Measurements from ENCODE around the gene F2. TPM values are rescaled to one million over a fixed set of nuclear protein-coding genes. Genes with fewer than 3 reads are reported as not detected.

F2 gene
- total RNA-seq, 2 experiments from 2014 or later = not detected

DNA sequence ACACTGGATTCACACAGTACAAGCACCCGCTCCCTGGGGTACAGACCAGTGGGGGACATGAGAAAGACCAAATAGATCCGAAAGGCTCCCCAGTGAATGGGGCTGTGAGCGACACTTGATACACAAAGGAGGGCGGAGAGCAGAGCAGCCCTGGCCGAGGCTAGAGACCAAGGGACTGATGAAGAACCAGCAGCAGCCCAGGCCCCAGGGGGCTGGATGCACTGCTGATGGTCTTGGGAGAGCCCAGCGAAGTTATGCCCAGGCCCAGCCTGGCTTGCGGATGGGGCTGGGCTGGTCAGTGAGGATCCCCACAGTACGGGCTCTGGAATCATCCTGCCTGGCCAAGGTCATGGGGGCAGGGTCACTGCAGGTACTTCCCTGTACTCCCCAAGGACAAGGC is 41.8 kb upstream of the F2 start:
- no peaks in the 10 kb centered on the region for H3K27me3 Mint-ChIP-seq
- peak overlapping the region; percentile 9 for H3K27ac Mint-ChIP-seq
- peaks cover 23% of the 10 kb centered on the region for H3K36me3 Mint-ChIP-seq (ENCODE audit: low read depth)
- intact Hi-C loops (cut with DNase I, micrococcal nuclease) = no loop called here
- H3K4me1 Mint-ChIP-seq = peaks cover 49% of the 10 kb centered on the region
- DNase-seq (no peak), ATAC-seq (no peak)
- CTCF ChIA-PET = no interaction called here
- no peak overlapping the region for H3K4me3 Mint-ChIP-seq
- POLR2A ChIA-PET = no interaction called here
- H3K9me3 Mint-ChIP-seq (ENCODE audit: low read depth) = no peaks in the 10 kb centered on the region

DNA sequence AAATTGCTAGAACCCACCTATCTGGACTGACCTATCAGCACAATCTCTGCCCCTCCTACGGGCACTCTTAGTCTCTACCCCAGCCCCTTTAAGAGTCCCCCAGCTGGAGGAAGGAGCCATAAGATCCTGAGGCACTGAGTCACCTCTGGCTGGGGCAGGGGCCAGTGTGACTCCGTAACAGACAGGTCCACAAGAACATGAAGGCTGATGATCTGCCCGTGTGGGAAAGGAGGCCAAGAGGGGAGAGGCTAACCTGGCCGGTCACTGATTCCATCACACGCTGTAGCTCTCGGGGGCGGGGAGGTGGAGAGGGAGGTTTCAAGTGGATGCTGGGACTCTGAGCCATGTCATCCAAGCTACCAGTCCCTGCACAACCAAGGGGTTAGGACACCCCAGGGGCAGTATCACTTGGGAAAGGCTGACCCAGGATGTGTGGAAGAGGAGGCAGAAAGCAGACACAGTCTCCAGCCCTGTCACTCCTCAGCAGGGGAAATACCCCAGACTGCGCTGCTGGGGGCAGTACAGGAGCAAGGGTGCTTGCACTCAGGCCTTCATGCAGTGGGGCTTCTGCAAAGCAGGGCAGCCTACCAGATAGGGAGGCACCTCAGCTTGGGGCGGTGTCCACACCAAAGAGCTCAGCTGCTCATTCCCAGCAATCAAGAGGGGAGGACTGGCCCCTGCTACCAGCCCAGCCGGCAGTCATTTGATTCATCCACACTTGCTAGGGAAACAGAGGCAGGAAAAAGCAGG is 40.8 kb upstream of the F2 start:
- no peaks in the 10 kb centered on the region for H3K9me3 Mint-ChIP-seq (ENCODE audit: low read depth)
- no peak overlapping the region for H3K4me3 Mint-ChIP-seq
- no peak for ATAC-seq

DNA sequence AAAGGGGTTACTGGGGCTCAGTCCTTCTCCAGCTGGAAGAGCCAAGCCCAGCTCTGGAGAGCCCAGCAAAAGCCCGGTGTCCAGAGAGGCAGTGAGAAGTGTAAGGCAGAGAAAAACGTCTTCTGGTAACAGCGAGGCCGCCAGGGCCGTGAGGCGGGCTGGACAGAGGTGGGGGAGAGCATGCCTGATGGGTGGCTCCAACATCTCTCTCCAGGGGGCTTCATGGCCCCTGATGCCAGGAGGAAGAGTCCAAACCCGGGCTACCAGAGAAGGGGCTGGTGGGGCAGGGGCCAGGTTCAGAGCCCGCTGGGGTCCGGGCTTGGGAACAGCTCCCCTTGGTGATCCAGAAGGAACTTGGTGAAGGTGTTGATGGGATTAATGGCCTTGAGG is 40.3 kb upstream of the F2 start:
- no peak overlapping the region for H3K27ac Mint-ChIP-seq
- H3K36me3 Mint-ChIP-seq (ENCODE audit: low read depth) = peaks cover 18% of the 10 kb centered on the region
- POLR2A ChIA-PET = no interaction called here
- no peaks in the 10 kb centered on the region for H3K27me3 Mint-ChIP-seq
- H3K4me1 Mint-ChIP-seq = peaks cover 36% of the 10 kb centered on the region
- ATAC-seq = no peak
- CTCF ChIA-PET = no interaction called here
- DNase-seq = no peak
- intact Hi-C loops (cut with DNase I, micrococcal nuclease) = no loop called here
- H3K4me3 Mint-ChIP-seq = no peak overlapping the region
- H3K9me3 Mint-ChIP-seq (ENCODE audit: low read depth) = no peaks in the 10 kb centered on the region

More for the DNA sequence above, 40.8 kb upstream of the F2 start:
- Mint-ChIP-seq H3K36me3 (ENCODE audit: low read depth) (peaks cover 18% of the 10 kb centered on the region), H3K27ac (peak overlapping the region; percentile 37), H3K4me1 (peaks cover 40% of the 10 kb centered on the region), H3K27me3 (no peaks in the 10 kb centered on the region)
- DNase-seq = no peak
- intact Hi-C loops (cut with DNase I, micrococcal nuclease) = no loop called here
- POLR2A ChIA-PET = no interaction called here
- CTCF ChIA-PET = no interaction called here

DNA sequence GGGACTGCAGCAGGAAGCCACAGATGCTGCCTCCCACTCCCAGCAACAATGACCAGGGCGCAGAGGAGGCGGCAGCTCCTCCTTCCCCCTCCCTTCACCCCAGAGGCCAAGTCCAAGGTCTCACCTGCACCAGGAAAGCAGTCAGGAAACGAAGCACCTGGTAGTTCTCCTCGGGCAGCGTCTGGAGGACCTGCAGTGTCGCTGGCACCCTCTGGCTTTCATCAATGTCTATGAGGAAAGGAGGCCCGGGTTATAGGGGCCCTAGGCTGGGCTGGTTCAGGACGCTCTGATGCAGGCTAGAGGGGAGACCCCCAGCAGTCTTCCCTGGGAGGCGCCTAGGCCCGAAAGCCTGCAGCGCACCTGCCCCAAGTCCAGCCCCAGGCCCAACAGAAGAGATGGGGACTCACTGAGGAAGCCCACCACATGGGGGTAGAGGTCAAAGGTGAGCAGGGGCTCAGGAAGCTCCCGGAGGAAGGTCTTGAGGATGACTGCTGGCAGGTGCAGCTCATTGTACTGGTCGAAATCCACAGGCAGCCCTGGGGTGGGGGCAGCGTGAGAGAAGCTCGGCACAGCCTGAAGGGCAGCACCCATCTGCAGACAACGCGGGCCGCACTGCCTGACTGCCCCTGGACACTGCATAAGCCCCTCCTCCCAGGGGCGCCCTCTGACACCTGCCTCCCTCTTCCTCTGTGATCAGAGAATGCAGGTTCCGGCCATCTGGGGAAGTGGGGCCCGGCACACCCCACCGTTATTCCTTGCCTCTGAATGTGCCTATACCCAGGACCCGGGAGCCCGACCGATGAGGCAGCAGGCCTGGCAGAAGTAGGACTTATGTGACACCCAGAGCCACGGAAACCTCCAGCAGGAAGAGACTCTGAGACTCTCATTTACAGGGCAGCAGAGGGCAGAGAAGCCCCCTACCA is 39.5 kb upstream of the F2 start:
- no peak for ATAC-seq
- Mint-ChIP-seq H3K4me1 (peaks cover 30% of the 10 kb centered on the region), H3K9me3 (ENCODE audit: low read depth) (no peaks in the 10 kb centered on the region), H3K4me3 (no peak overlapping the region), H3K27me3 (no peaks in the 10 kb centered on the region), H3K27ac (no peak overlapping the region), H3K36me3 (ENCODE audit: low read depth) (peaks cover 21% of the 10 kb centered on the region)
- ChIA-PET CTCF (no interaction called here), POLR2A (interaction anchor here (0.6 to 0.9 kb wide), 2 partner anchors 203 to 319 kb away, joined by 3 to 5 read pairs; no protein-coding TSS in a partner anchor)
- intact Hi-C loops (cut with DNase I, micrococcal nuclease) = no loop called here
- no peak for DNase-seq

DNA sequence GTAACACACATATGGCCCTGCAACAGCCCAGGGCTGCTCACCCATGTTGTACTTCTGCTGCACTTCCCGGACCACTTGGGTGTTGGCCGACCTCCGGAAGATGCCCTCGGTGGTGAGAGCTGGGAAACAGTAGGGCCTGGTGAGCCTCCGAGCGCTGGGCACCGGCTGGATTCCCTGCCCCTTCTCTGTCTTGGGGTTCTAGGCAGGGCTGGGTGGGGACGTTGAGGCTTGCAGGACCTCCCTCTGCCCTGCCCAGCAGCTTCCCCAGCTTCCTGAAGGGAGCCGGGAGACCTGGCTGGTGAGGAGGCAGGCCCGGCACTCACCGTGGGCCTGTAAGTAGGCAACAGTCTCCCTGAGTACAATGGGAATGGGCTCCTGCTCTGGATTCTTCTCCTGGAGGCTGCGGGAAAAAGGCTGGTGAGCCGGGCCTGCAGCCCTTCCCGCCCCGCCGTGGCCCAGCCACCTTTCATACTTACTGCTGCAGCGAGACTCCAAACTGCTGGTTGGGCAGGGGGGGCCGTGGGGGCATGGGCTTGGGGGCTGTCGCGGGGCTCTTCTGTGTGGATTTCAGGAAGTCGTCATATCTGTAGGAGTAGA is 38.8 kb upstream of the F2 start:
- DNase-seq (no peak), ATAC-seq (no peak)
- Mint-ChIP-seq H3K4me3 (no peak overlapping the region), H3K9me3 (ENCODE audit: low read depth) (no peaks in the 10 kb centered on the region), H3K36me3 (ENCODE audit: low read depth) (peaks cover 21% of the 10 kb centered on the region), H3K27me3 (no peaks in the 10 kb centered on the region), H3K4me1 (peaks cover 23% of the 10 kb centered on the region), H3K27ac (no peak overlapping the region)
- ChIA-PET CTCF (no interaction called here), POLR2A (interaction anchor here (0.6 to 1.1 kb wide), 3 partner anchors 9 to 319 kb away, joined by 3 to 5 read pairs (median 4); no protein-coding TSS in a partner anchor)
- intact Hi-C loops (cut with DNase I, micrococcal nuclease) = no loop called here

DNA sequence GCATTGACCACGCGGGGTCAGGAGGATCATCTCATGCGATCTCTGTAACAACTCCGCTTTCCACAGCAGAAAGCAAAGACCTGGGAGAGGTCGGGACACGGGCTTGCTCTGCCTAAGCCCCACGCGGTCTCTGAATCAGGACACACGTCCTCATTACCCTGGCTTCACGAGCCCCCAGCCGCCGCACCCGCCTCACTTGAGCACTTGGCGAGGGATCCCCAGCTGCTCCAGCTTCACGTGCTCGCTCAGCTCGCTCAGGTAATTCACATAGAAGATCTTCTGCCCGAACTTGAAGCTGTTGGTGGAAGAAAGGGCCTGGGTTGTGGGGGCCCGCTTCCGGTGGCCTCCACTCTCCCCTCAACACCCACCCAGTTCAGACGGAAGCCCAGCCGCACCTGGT is 38.2 kb upstream of the F2 start:
- Mint-ChIP-seq H3K4me1 (peaks cover 17% of the 10 kb centered on the region), H3K9me3 (ENCODE audit: low read depth) (no peaks in the 10 kb centered on the region), H3K36me3 (ENCODE audit: low read depth) (peaks cover 22% of the 10 kb centered on the region), H3K27ac (no peak overlapping the region), H3K27me3 (no peaks in the 10 kb centered on the region), H3K4me3 (no peak overlapping the region)
- ATAC-seq (no peak), DNase-seq (no peak)
- ChIA-PET CTCF (no interaction called here), POLR2A (interaction anchor here (1.1 kb wide), 1 partner anchor 10 kb away, joined by 4 read pairs; no protein-coding TSS in a partner anchor)
- intact Hi-C loops (cut with DNase I, micrococcal nuclease) = no loop called here

DNA sequence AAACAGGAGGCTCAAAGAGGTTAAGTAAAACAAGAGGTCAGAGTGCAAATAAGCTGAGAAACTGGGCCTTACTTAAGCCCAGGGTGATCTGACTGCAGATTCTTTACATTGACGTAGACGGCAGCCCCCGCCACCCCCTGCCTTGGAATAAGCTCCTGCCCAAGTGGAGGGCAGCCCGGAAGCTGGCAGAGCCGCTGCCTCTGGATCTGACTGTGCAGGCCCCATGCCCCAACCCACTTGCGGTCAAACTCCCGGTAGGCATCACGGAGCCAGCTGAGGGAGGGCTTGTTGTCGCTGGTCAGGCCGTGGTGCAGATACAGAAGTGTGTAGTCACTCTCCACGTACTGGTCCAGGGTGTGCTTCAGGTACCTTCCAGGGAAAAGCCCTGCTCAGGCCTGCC is 37.2 kb upstream of the F2 start:
- H3K4me3 Mint-ChIP-seq = no peak overlapping the region
- no peak overlapping the region for H3K27ac Mint-ChIP-seq
- no peaks in the 10 kb centered on the region for H3K27me3 Mint-ChIP-seq
- CTCF ChIA-PET = interaction anchor here (0.6 to 1.3 kb wide), 3 partner anchors 16 to 64 kb away, joined by 3 to 4 read pairs (median 3); partner anchors contain the start of gene ATG13
- intact Hi-C loops (cut with DNase I, micrococcal nuclease) = no loop called here
- peaks cover 10% of the 10 kb centered on the region for H3K4me1 Mint-ChIP-seq
- H3K36me3 Mint-ChIP-seq (ENCODE audit: low read depth) = peaks cover 25% of the 10 kb centered on the region
- H3K9me3 Mint-ChIP-seq (ENCODE audit: low read depth) = no peaks in the 10 kb centered on the region
- DNase-seq (no peak), ATAC-seq (no peak)
- POLR2A ChIA-PET = no interaction called here

DNA sequence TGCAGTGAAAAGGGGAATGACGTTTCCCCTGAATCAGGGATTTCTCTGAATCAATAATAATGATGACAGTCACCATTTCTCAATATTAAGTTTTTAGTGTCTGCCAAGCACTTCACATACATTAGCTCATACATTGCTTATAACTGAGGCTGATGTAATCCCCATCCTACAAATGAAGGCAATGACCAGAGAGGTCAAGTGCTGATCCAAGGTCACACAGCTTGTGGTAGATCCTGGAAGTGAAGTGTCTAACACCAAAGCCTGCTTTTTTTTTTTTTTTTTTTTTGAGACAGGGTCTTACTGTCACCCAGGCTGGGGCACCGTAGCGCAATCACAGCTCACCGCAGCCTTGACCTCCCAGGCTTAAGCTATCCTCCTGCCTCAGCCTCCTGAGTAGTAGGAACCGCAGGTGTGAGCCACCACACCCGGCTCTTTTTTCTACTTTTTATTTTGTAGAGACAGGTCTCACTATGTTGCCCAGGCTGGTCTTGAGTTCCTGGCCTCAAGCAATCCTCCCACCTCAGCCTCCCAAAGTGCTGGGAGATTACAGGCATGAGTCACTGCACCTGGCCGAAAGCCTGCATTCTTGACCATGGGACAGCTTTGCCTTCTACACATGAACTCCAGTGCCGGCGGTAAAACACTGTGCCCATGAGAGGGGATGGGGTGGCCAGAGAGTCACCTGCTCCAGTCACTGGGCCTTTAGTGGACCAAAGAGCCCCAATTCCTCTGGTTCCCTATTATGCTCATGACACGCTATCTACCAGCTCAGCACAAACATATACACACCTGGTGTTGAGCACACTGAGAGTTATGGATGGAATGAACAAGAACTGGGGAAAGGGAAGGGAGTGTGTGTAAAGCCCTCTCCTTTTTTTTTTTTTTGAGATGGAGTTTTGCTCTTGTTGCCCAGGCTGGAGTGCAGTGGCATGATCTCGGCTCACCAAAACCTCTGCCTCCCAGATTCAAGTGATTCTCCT is 36.0 kb upstream of the F2 start:
- H3K9me3 Mint-ChIP-seq (ENCODE audit: low read depth) = no peaks in the 10 kb centered on the region
- no peak overlapping the region for H3K4me3 Mint-ChIP-seq
- no peaks in the 10 kb centered on the region for H3K27me3 Mint-ChIP-seq
- H3K27ac Mint-ChIP-seq = no peak overlapping the region
- POLR2A ChIA-PET = interaction anchor here (0.7 kb wide), 1 partner anchor 147 kb away, joined by 3 read pairs; no protein-coding TSS in a partner anchor
- CTCF ChIA-PET = interaction anchor here (1.0 to 1.3 kb wide), 3 partner anchors 10 to 65 kb away, joined by 3 to 4 read pairs (median 4); partner anchors contain the start of gene ATG13
- ATAC-seq = no peak
- H3K4me1 Mint-ChIP-seq = peaks cover under 1% of the 10 kb centered on the region
- no peak for DNase-seq
- peaks cover 32% of the 10 kb centered on the region for H3K36me3 Mint-ChIP-seq (ENCODE audit: low read depth)
- intact Hi-C loops (cut with DNase I, micrococcal nuclease) = no loop called here

DNA sequence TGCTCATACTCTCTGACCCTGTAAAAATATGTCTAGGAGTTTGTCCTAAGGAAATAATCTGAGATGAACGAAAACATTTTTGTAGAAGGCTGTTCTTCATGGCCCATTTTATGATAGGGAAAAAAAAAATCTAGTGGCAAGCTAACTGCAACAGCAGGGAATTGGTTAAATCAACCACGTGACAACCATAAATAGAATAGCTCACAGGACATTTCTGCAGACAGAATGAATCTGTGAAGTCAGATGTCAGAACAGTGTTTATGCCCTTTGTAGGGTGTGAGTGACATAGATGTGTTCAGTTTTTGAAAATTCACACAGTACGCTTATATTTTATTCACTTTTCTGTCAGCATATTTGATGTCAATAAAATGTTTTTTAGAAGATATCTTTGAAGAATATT is 34.6 kb upstream of the F2 start:
- POLR2A ChIA-PET = no interaction called here
- Mint-ChIP-seq H3K4me3 (no peak overlapping the region), H3K4me1 (no peaks in the 10 kb centered on the region), H3K27ac (no peak overlapping the region), H3K27me3 (no peaks in the 10 kb centered on the region), H3K36me3 (ENCODE audit: low read depth) (peaks cover 30% of the 10 kb centered on the region), H3K9me3 (ENCODE audit: low read depth) (no peaks in the 10 kb centered on the region)
- intact Hi-C loops (cut with DNase I, micrococcal nuclease) = no loop called here
- DNase-seq (no peak), ATAC-seq (no peak)
- CTCF ChIA-PET = interaction anchor here (0.6 to 1.0 kb wide), 2 partner anchors 10 to 79 kb away, joined by 5 read pairs; no protein-coding TSS in a partner anchor

DNA sequence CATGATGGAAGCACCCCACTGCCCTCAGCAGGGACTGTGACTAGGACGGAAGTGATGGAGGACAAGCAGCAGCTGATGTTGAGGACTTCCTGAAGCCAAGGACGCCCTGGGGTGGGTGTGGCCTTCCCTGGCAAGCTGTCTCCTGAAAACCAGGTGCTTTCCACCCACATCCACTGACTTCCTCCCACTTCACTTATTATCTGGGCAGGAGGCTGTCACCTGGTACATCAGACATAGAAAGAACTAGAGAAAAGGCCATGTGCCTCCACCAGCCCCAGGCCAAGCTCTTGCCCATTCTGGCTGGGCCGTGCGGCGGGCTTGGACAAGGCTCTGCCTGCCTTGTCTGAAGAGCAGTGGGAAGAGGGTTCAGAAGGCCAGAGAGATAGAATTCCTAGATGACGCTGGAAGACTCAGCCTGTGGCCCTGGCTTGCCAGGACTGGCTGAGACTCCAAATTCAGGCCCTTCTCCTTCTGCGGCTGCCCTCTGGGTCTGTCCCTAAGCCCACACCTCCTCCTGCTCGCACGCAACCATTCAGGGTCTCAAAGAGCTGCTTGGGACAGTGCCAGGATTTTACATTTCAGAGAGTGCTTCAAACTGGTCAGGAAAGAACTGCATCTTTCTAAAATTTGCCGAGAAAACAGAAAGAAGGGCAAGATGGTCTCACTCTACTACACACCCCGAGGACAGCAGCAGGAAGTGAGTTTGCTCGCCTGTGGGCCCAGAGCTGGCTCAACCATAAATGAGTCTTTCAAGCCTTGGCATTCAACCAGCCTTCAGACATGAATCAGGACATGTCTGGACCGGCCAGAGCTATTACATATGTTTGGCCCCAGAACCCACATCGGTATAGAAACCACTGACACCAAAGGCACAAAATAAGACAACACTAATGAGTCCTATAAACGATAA is 31.9 kb upstream of the F2 start:
- peak overlapping the region; percentile 42 for H3K27ac Mint-ChIP-seq
- ATAC-seq (no peak), DNase-seq (no peak)
- ChIA-PET CTCF (interaction anchor here (0.9 kb wide), 1 partner anchor 16 kb away, joined by 4 read pairs; no protein-coding TSS in a partner anchor), POLR2A (no interaction called here)
- no peaks in the 10 kb centered on the region for H3K4me1 Mint-ChIP-seq
- H3K36me3 Mint-ChIP-seq (ENCODE audit: low read depth) = peaks cover 29% of the 10 kb centered on the region
- H3K4me3 Mint-ChIP-seq = no peak overlapping the region
- intact Hi-C loops (cut with DNase I, micrococcal nuclease) = no loop called here
- H3K9me3 Mint-ChIP-seq (ENCODE audit: low read depth) = no peaks in the 10 kb centered on the region
- no peaks in the 10 kb centered on the region for H3K27me3 Mint-ChIP-seq
